Endothelial cell of umbilical vein (primary cell): Measurements from ENCODE around the gene IGLON5. TPM values are rescaled to one million over a fixed set of nuclear protein-coding genes. Genes with fewer than 3 reads are reported as not detected.

Source experiments
- BruUV-seq: library from RNA; stranded (reverse); fragments of 400-500 nt; replicated peaks from 2 replicates; lab custom pipeline; 2021; lab: Mats Ljungman, UMichigan
- CTCF ChIA-PET: fragments of 300-600, 350-600 bp; sonication (Branson Sonifier 250); formaldehyde crosslinking; loops from one replicate; lab custom pipeline; 2021; ENCODE audit warnings: antibody characterized with exemption, inconsistent platforms; lab: Charles Lee
- POLR2A ChIA-PET: fragments of 300-600, 350-600 bp; sonication (Branson Sonifier 250); formaldehyde crosslinking; loops from one replicate; lab custom pipeline; 2021; ENCODE audit warnings: antibody characterized with exemption, inconsistent platforms; lab: Charles Lee
- DNase-seq: peaks from one replicate; pipeline ENCODE4 v3.0.0-alpha.2; 2011; ENCODE audit warnings: low read depth, low spot score
- FAIRE-seq: peaks from 2 replicates; lab custom pipeline; 2011; peaks lifted over from hg19 to GRCh38; lab: Jason Lieb, UNC
- H2AFZ ChIP-seq: 2 replicates; pipeline ENCODE4 v1.6.0; 2012; ENCODE audit warnings: low read depth, low read length, control low read depth, inconsistent platforms
- H3K27ac ChIP-seq: 2 replicates; pipeline ENCODE4 v1.5.1; 2011; ENCODE audit warnings: low read depth, mild to moderate bottlenecking, control low read depth, low read length, moderate library complexity; ENCODE audit not compliant: insufficient read depth
- H3K27me3 ChIP-seq, 2 experiments: 2 replicates each; pipeline versions ENCODE4 v1.6.0 to v1.6.1; 2011; ENCODE audit warnings: low read length in 2 of 2, mixed read lengths in 1 of 2; ENCODE audit not compliant: control insufficient read depth in 2 of 2, insufficient read depth in 2 of 2
- H3K36me3 ChIP-seq, 2 experiments: 2 replicates in 1 of 2; 3 replicates in 1 of 2; pipeline ENCODE4 v1.5.1; 2011; ENCODE audit warnings: low read length in 2 of 2, mild to moderate bottlenecking in 1 of 2, moderate library complexity in 1 of 2; ENCODE audit not compliant: control insufficient read depth in 2 of 2, insufficient read depth in 2 of 2; ENCODE audit errors: extremely low read depth in 1 of 2
- H3K4me1 ChIP-seq: 3 replicates; pipeline ENCODE4 v1.5.1; 2011; ENCODE audit warnings: mild to moderate bottlenecking, low read length; ENCODE audit not compliant: control insufficient read depth, insufficient read depth; ENCODE audit errors: extremely low read depth
- H3K4me2 ChIP-seq: 2 replicates; pipeline ENCODE4 v1.6.1; 2011; ENCODE audit warnings: low read length, control low read depth, mixed read lengths; ENCODE audit not compliant: insufficient read depth
- H3K4me3 ChIP-seq, 3 experiments: fragments of 200-600 bp in 1 of 3; sonication (generic), shearing (Covaris generic) in 1 of 3; replicated peaks in 1 of 3; 2 replicates each; pipeline ENCODE4 v1.5.1; 2011 to 2016; ENCODE audit warnings: control low read depth in 3 of 3, low read length in 3 of 3, mild to moderate bottlenecking in 2 of 3, inconsistent platforms in 1 of 3, low read depth in 1 of 3, moderate library complexity in 1 of 3; ENCODE audit not compliant: insufficient read depth in 1 of 3
- H3K79me2 ChIP-seq: 2 replicates; pipeline ENCODE4 v1.6.0; 2012; ENCODE audit warnings: low read length, inconsistent platforms; ENCODE audit not compliant: control insufficient read depth, insufficient read depth
- H3K9ac ChIP-seq: replicated peaks from 2 replicates; pipeline ENCODE3; 2011; ENCODE audit warnings: low read length, control low read depth; ENCODE audit not compliant: insufficient read depth; ENCODE audit errors: extremely low read depth
- H3K9me1 ChIP-seq: replicated peaks from 3 replicates; pipeline ENCODE4 v1.6.0; 2011; ENCODE audit warnings: mild to moderate bottlenecking, low read length; ENCODE audit not compliant: control insufficient read depth, insufficient read depth; ENCODE audit errors: extremely low read depth
- H3K9me3 ChIP-seq: replicated peaks from 2 replicates; pipeline ENCODE4 v1.5.1; 2012; ENCODE audit warnings: low read length, inconsistent platforms; ENCODE audit not compliant: control insufficient read depth, insufficient read depth
- H4K20me1 ChIP-seq: replicated peaks from 2 replicates; pipeline ENCODE3; 2011; ENCODE audit warnings: mild to moderate bottlenecking, low read length; ENCODE audit not compliant: control insufficient read depth, insufficient read depth; ENCODE audit errors: extremely low read depth
- CTCF ChIP-seq, 2 donors: IDR thresholded peaks; 1 replicate in 1 of 2; 2 replicates in 1 of 2; pipeline ENCODE4 v1.5.1; 2011; ENCODE audit warnings: low read length in 2 of 2, mild to moderate bottlenecking in 2 of 2, moderate library complexity in 2 of 2, control low read depth in 1 of 2, inconsistent platforms in 1 of 2, low read depth in 1 of 2; ENCODE audit not compliant: insufficient read depth in 1 of 2; ENCODE audit errors: extremely low read depth in 1 of 2
- EZH2 ChIP-seq: IDR thresholded peaks from 2 replicates; pipeline ENCODE4 v1.6.1; 2012; ENCODE audit warnings: borderline replicate concordance, low read depth, mild to moderate bottlenecking, moderate library complexity, low read length, inconsistent platforms; ENCODE audit not compliant: severe bottlenecking
- FOS ChIP-seq: IDR thresholded peaks from 2 replicates; pipeline ENCODE4 v1.6.1; 2011; ENCODE audit warnings: mild to moderate bottlenecking, low read length, moderate library complexity, borderline replicate concordance; ENCODE audit not compliant: insufficient read depth
- GATA2 ChIP-seq: IDR thresholded peaks from 2 replicates; pipeline ENCODE4 v1.7.0; 2011; ENCODE audit warnings: low read depth, mild to moderate bottlenecking, moderate library complexity, mixed read lengths, low read length; ENCODE audit not compliant: insufficient read length, insufficient read depth
- JUN ChIP-seq: IDR thresholded peaks from 2 replicates; pipeline ENCODE4 v1.6.1; 2011; ENCODE audit warnings: borderline replicate concordance, low read depth; ENCODE audit not compliant: insufficient read length, insufficient read depth
- MAX ChIP-seq: IDR thresholded peaks from 2 replicates; pipeline ENCODE4 v1.6.1; 2011; ENCODE audit not compliant: insufficient read depth, insufficient read length
- MYC ChIP-seq: IDR thresholded peaks from one replicate; pipeline ENCODE4 v1.6.1; 2011; ENCODE audit warnings: mild to moderate bottlenecking, low read depth, low read length
- POLR2A ChIP-seq: IDR thresholded peaks from 2 replicates; pipeline ENCODE4 v1.6.1; 2012; ENCODE audit warnings: low read depth, mild to moderate bottlenecking, control low read depth, low read length
- POLR2AphosphoS5 ChIP-seq: IDR thresholded peaks from 2 replicates; pipeline ENCODE4 v1.6.1; 2012; ENCODE audit warnings: low read depth, mild to moderate bottlenecking, control low read depth, low read length, moderate library complexity; ENCODE audit not compliant: insufficient read depth
- dilution Hi-C: fragments of 300-500 bp; cut with MboI; formaldehyde crosslinking; loops from one replicate; pipeline ENCODE4 v1.15.0; 2019; ENCODE audit warnings: low sequenced_read_pairs; ENCODE audit not compliant: extremely low pct_ligation_motif_present
- intact Hi-C: fragments of 100-400 bp; cut with micrococcal nuclease; formaldehyde crosslinking; loops from one replicate; pipeline ENCODE4 v1.10.0; 2022
- polyA plus RNA-seq, 4 experiments: library from polyadenylated mRNA; depleted of rRNA in 3 of 4; stranded (reverse) in 3 of 4; unstranded in 1 of 4; fragments of >200 nt; gene quantifications; 2 replicates each; pipeline versions ENCODE4 v1.2.1 to v1.2.3, GENCODE V29; 2011 to 2012; ENCODE audit warnings: missing spikeins in 1 of 4
- total RNA-seq: library from RNA; stranded (reverse); gene quantifications from 2 replicates; pipeline ENCODE4 v1.2.3, GENCODE V29; 2021

IGLON5 gene
- total and polyA plus RNA-seq, 2 donors (not counting 3 experiments of a cell fraction or from before 2014, with no cell fraction given), result not detected

- no peaks in the 10 kb centered on the region for H3K9me1 ChIP-seq
- no TSS peak for BruUV-seq
- no peaks in the 10 kb centered on the region for H3K9me3 ChIP-seq
- H3K4me2 ChIP-seq, result no peak overlapping the region
- H3K4me1 ChIP-seq, result peaks cover 11% of the 10 kb centered on the region
- H3K4me3 ChIP-seq, result no peak overlapping the region
- H4K20me1 ChIP-seq, result no peaks in the 10 kb centered on the region
- H3K79me2 ChIP-seq, result peaks cover 5% of the 10 kb centered on the region
- no peak overlapping the region for H3K9ac ChIP-seq
- ChIA-PET CTCF (no interaction called here), POLR2A (no interaction called here)
- intact Hi-C loops (no loop called here), dilution Hi-C loops (no loop called here)
- no peak for FAIRE-seq
- no peak for TF ChIP-seq POLR2A
- TF ChIP-seq POLR2AphosphoS5, result no peak
- TF ChIP-seq MYC, result no peak
- no peak for TF ChIP-seq EZH2
- TF ChIP-seq FOS, result no peak
- TF ChIP-seq MAX, result no peak
- TF ChIP-seq CTCF (IDR thresholded peaks at IDR 0.05; ENCODE audit: extremely low read depth in 1 of 2, insufficient read depth in 1 of 2, low read depth in 1 of 2, low read length in 2 of 2), result no peak
- no peak for TF ChIP-seq JUN
- TF ChIP-seq GATA2, result no peak
- H3K27ac ChIP-seq, result no peak overlapping the region
- H3K27me3 ChIP-seq, result no peaks in the 10 kb centered on the region
- H3K36me3 ChIP-seq, result no peaks in the 10 kb centered on the region
- no peak for DNase-seq
- no peak overlapping the region for H2AFZ ChIP-seq
Measured at GRCh38 chr19:51370230-51370629, 58.8 kb downstream of the IGLON5 start.
